Endothelial cell of umbilical vein (primary cell): ENCODE measurements around the gene PGRMC2. TPM values are rescaled to one million over a fixed set of nuclear protein-coding genes. Genes with fewer than 3 reads are reported as not detected.

Experiments
- BruUV-seq: library from RNA; stranded (reverse); fragments of 400-500 nt; replicated peaks from 2 replicates; lab custom pipeline; 2021; lab: Mats Ljungman, UMichigan
- CTCF ChIA-PET: fragments of 300-600, 350-600 bp; sonication (Branson Sonifier 250); formaldehyde crosslinking; loops from one replicate; lab custom pipeline; 2021; ENCODE audit warnings: antibody characterized with exemption, inconsistent platforms; lab: Charles Lee
- POLR2A ChIA-PET: fragments of 300-600, 350-600 bp; sonication (Branson Sonifier 250); formaldehyde crosslinking; loops from one replicate; lab custom pipeline; 2021; ENCODE audit warnings: antibody characterized with exemption, inconsistent platforms; lab: Charles Lee
- DNase-seq: peaks from one replicate; pipeline ENCODE4 v3.0.0-alpha.2; 2011; ENCODE audit warnings: low read depth, low spot score
- FAIRE-seq: peaks from 2 replicates; lab custom pipeline; 2011; peaks lifted over from hg19 to GRCh38; lab: Jason Lieb, UNC
- H2AFZ ChIP-seq: 2 replicates; pipeline ENCODE4 v1.6.0; 2012; ENCODE audit warnings: low read depth, low read length, control low read depth, inconsistent platforms
- H3K27ac ChIP-seq: 2 replicates; pipeline ENCODE4 v1.5.1; 2011; ENCODE audit warnings: low read depth, mild to moderate bottlenecking, control low read depth, low read length, moderate library complexity; ENCODE audit not compliant: insufficient read depth
- H3K27me3 ChIP-seq, 2 experiments: 2 replicates each; pipeline versions ENCODE4 v1.6.0 to v1.6.1; 2011; ENCODE audit warnings: low read length in 2 of 2, mixed read lengths in 1 of 2; ENCODE audit not compliant: control insufficient read depth in 2 of 2, insufficient read depth in 2 of 2
- H3K36me3 ChIP-seq, 2 experiments: 2 replicates in 1 of 2; 3 replicates in 1 of 2; pipeline ENCODE4 v1.5.1; 2011; ENCODE audit warnings: low read length in 2 of 2, mild to moderate bottlenecking in 1 of 2, moderate library complexity in 1 of 2; ENCODE audit not compliant: control insufficient read depth in 2 of 2, insufficient read depth in 2 of 2; ENCODE audit errors: extremely low read depth in 1 of 2
- H3K4me1 ChIP-seq: 3 replicates; pipeline ENCODE4 v1.5.1; 2011; ENCODE audit warnings: mild to moderate bottlenecking, low read length; ENCODE audit not compliant: control insufficient read depth, insufficient read depth; ENCODE audit errors: extremely low read depth
- H3K4me2 ChIP-seq: 2 replicates; pipeline ENCODE4 v1.6.1; 2011; ENCODE audit warnings: low read length, control low read depth, mixed read lengths; ENCODE audit not compliant: insufficient read depth
- H3K4me3 ChIP-seq, 3 experiments: fragments of 200-600 bp in 1 of 3; sonication (generic), shearing (Covaris generic) in 1 of 3; replicated peaks in 1 of 3; 2 replicates each; pipeline ENCODE4 v1.5.1; 2011 to 2016; ENCODE audit warnings: control low read depth in 3 of 3, low read length in 3 of 3, mild to moderate bottlenecking in 2 of 3, inconsistent platforms in 1 of 3, low read depth in 1 of 3, moderate library complexity in 1 of 3; ENCODE audit not compliant: insufficient read depth in 1 of 3
- H3K79me2 ChIP-seq: 2 replicates; pipeline ENCODE4 v1.6.0; 2012; ENCODE audit warnings: low read length, inconsistent platforms; ENCODE audit not compliant: control insufficient read depth, insufficient read depth
- H3K9ac ChIP-seq: replicated peaks from 2 replicates; pipeline ENCODE3; 2011; ENCODE audit warnings: low read length, control low read depth; ENCODE audit not compliant: insufficient read depth; ENCODE audit errors: extremely low read depth
- H3K9me1 ChIP-seq: replicated peaks from 3 replicates; pipeline ENCODE4 v1.6.0; 2011; ENCODE audit warnings: mild to moderate bottlenecking, low read length; ENCODE audit not compliant: control insufficient read depth, insufficient read depth; ENCODE audit errors: extremely low read depth
- H3K9me3 ChIP-seq: replicated peaks from 2 replicates; pipeline ENCODE4 v1.5.1; 2012; ENCODE audit warnings: low read length, inconsistent platforms; ENCODE audit not compliant: control insufficient read depth, insufficient read depth
- H4K20me1 ChIP-seq: replicated peaks from 2 replicates; pipeline ENCODE3; 2011; ENCODE audit warnings: mild to moderate bottlenecking, low read length; ENCODE audit not compliant: control insufficient read depth, insufficient read depth; ENCODE audit errors: extremely low read depth
- CTCF ChIP-seq, 2 donors: IDR thresholded peaks; 1 replicate in 1 of 2; 2 replicates in 1 of 2; pipeline ENCODE4 v1.5.1; 2011; ENCODE audit warnings: low read length in 2 of 2, mild to moderate bottlenecking in 2 of 2, moderate library complexity in 2 of 2, control low read depth in 1 of 2, inconsistent platforms in 1 of 2, low read depth in 1 of 2; ENCODE audit not compliant: insufficient read depth in 1 of 2; ENCODE audit errors: extremely low read depth in 1 of 2
- EZH2 ChIP-seq: IDR thresholded peaks from 2 replicates; pipeline ENCODE4 v1.6.1; 2012; ENCODE audit warnings: borderline replicate concordance, low read depth, mild to moderate bottlenecking, moderate library complexity, low read length, inconsistent platforms; ENCODE audit not compliant: severe bottlenecking
- FOS ChIP-seq: IDR thresholded peaks from 2 replicates; pipeline ENCODE4 v1.6.1; 2011; ENCODE audit warnings: mild to moderate bottlenecking, low read length, moderate library complexity, borderline replicate concordance; ENCODE audit not compliant: insufficient read depth
- GATA2 ChIP-seq: IDR thresholded peaks from 2 replicates; pipeline ENCODE4 v1.7.0; 2011; ENCODE audit warnings: low read depth, mild to moderate bottlenecking, moderate library complexity, mixed read lengths, low read length; ENCODE audit not compliant: insufficient read length, insufficient read depth
- JUN ChIP-seq: IDR thresholded peaks from 2 replicates; pipeline ENCODE4 v1.6.1; 2011; ENCODE audit warnings: borderline replicate concordance, low read depth; ENCODE audit not compliant: insufficient read length, insufficient read depth
- MAX ChIP-seq: IDR thresholded peaks from 2 replicates; pipeline ENCODE4 v1.6.1; 2011; ENCODE audit not compliant: insufficient read depth, insufficient read length
- MYC ChIP-seq: IDR thresholded peaks from one replicate; pipeline ENCODE4 v1.6.1; 2011; ENCODE audit warnings: mild to moderate bottlenecking, low read depth, low read length
- POLR2A ChIP-seq: IDR thresholded peaks from 2 replicates; pipeline ENCODE4 v1.6.1; 2012; ENCODE audit warnings: low read depth, mild to moderate bottlenecking, control low read depth, low read length
- POLR2AphosphoS5 ChIP-seq: IDR thresholded peaks from 2 replicates; pipeline ENCODE4 v1.6.1; 2012; ENCODE audit warnings: low read depth, mild to moderate bottlenecking, control low read depth, low read length, moderate library complexity; ENCODE audit not compliant: insufficient read depth
- dilution Hi-C: fragments of 300-500 bp; cut with MboI; formaldehyde crosslinking; loops from one replicate; pipeline ENCODE4 v1.15.0; 2019; ENCODE audit warnings: low sequenced_read_pairs; ENCODE audit not compliant: extremely low pct_ligation_motif_present
- intact Hi-C: fragments of 100-400 bp; cut with micrococcal nuclease; formaldehyde crosslinking; loops from one replicate; pipeline ENCODE4 v1.10.0; 2022
- polyA plus RNA-seq, 4 experiments: library from polyadenylated mRNA; depleted of rRNA in 3 of 4; stranded (reverse) in 3 of 4; unstranded in 1 of 4; fragments of >200 nt; gene quantifications; 2 replicates each; pipeline versions ENCODE4 v1.2.1 to v1.2.3, GENCODE V29; 2011 to 2012; ENCODE audit warnings: missing spikeins in 1 of 4
- total RNA-seq: library from RNA; stranded (reverse); gene quantifications from 2 replicates; pipeline ENCODE4 v1.2.3, GENCODE V29; 2021

PGRMC2 gene
- total and polyA plus RNA-seq, 2 donors (not counting 3 experiments of a cell fraction or from before 2014, with no cell fraction given), result 10.1 to 63.4 TPM

- Histone ChIP-seq H4K20me1 (no peaks in the 10 kb centered on the region), H3K79me2 (no peaks in the 10 kb centered on the region), H3K4me2 (no peak overlapping the region), H3K27me3 (no peaks in the 10 kb centered on the region), H3K4me3 (no peak overlapping the region), H3K36me3 (no peaks in the 10 kb centered on the region), H3K4me1 (no peaks in the 10 kb centered on the region), H3K9me1 (no peaks in the 10 kb centered on the region), H2AFZ (no peak overlapping the region), H3K27ac (no peak overlapping the region), H3K9me3 (no peaks in the 10 kb centered on the region), H3K9ac (no peak overlapping the region)
- POLR2A ChIA-PET, result no interaction called here
- no peak for FAIRE-seq
- dilution Hi-C loops (no loop called here), intact Hi-C loops (no loop called here)
- CTCF ChIA-PET, result interaction anchor here (1.3 kb wide), 1 partner anchor 24 kb away, joined by 4 read pairs; no protein-coding TSS in a partner anchor
- DNase-seq, result no peak
- BruUV-seq, result no TSS peak
- no peak for TF ChIP-seq POLR2A
- no peak for TF ChIP-seq CTCF (IDR thresholded peaks at IDR 0.05; ENCODE audit: extremely low read depth in 1 of 2, insufficient read depth in 1 of 2, low read depth in 1 of 2, low read length in 2 of 2)
- no peak for TF ChIP-seq EZH2
- no peak for TF ChIP-seq FOS
- no peak for TF ChIP-seq POLR2AphosphoS5
- TF ChIP-seq MAX, result no peak
- TF ChIP-seq GATA2, result no peak
- no peak for TF ChIP-seq MYC
- no peak for TF ChIP-seq JUN
These were observed 43.2 kb downstream of the PGRMC2 start for GRCh38 chr4:128244379-128244778.
